Esophagus muscularis mucosa (tissue), 2 donors: ENCODE results near the gene MAD1L1.

Experiments
- POLR2A ChIP-seq: fragments of 450-650 bp; IDR thresholded peaks from one replicate; pipeline ENCODE4 v1.6.1; 2017; ENCODE audit warnings: antibody characterized with exemption, moderate library complexity, mild to moderate bottlenecking, low read depth
- POLR2AphosphoS5 ChIP-seq, 2 donors: sonication (generic); formaldehyde crosslinking; IDR thresholded peaks; one replicate each; pipeline ENCODE4 v1.6.1; 2017; ENCODE audit warnings: antibody characterized with exemption in 2 of 2

GRCh38 chr7:2108501-2109250, 124.1 kb downstream of the MAD1L1 start:
- TF ChIP-seq POLR2AphosphoS5 (IDR thresholded peaks at IDR 0.05) (no peak), POLR2A (no peak)
